H1 (cell line): ENCODE results near the gene CFAP100. TPM values are rescaled to one million over a fixed set of nuclear protein-coding genes. Genes with fewer than 3 reads are reported as not detected.

ENCODE experiments used
- CTCF ChIA-PET: fragments of 300-600 bp; sonication (Branson Sonifier 250); formaldehyde crosslinking; loops from one replicate; lab custom pipeline; 2021; ENCODE audit not compliant: partially characterized antibody; lab: Charles Lee
- POLR2A ChIA-PET: fragments of 300-600 bp; sonication (Branson Sonifier 250); formaldehyde crosslinking; loops from one replicate; lab custom pipeline; 2021; ENCODE audit warnings: inconsistent platforms; ENCODE audit not compliant: partially characterized antibody; lab: Charles Lee
- DNase-seq, 2 experiments: peaks; one replicate each; pipeline versions ENCODE4 v3.0.0 to v3.0.0-alpha.2; 2010 to 2022; ENCODE audit warnings: low spot score in 2 of 2, low read depth in 1 of 2, mixed read lengths in 1 of 2
- FAIRE-seq: peaks from 2 replicates; lab custom pipeline; 2011; peaks lifted over from hg19 to GRCh38; lab: Jason Lieb, UNC
- H2AFZ ChIP-seq: 2 replicates; pipeline ENCODE4 v1.8.1; 2012; ENCODE audit warnings: low read length, inconsistent platforms
- H2AK5ac ChIP-seq: 2 replicates; pipeline ENCODE4 v1.6.1; 2013; ENCODE audit warnings: low read depth, low read length
- H2BK120ac ChIP-seq: replicated peaks from 2 replicates; pipeline ENCODE3; 2013; ENCODE audit warnings: low read depth, low read length, inconsistent platforms
- H2BK12ac ChIP-seq: 2 replicates; pipeline ENCODE4 v1.6.1; 2013; ENCODE audit warnings: low read depth, low read length
- H2BK15ac ChIP-seq: 2 replicates; pipeline ENCODE4 v1.6.1; 2013; ENCODE audit warnings: low read length
- H2BK20ac ChIP-seq: 2 replicates; pipeline ENCODE4 v1.6.1; 2013; ENCODE audit warnings: low read length
- H2BK5ac ChIP-seq: 2 replicates; pipeline ENCODE4 v1.6.1; 2013; ENCODE audit warnings: low read depth, low read length
- H3K14ac ChIP-seq: 2 replicates; pipeline ENCODE4 v1.6.1; 2013; ENCODE audit warnings: inconsistent platforms; ENCODE audit not compliant: insufficient read length
- H3K18ac ChIP-seq: 2 replicates; pipeline ENCODE4 v1.6.1; 2013; ENCODE audit warnings: low read length; ENCODE audit errors: extremely low read depth
- H3K23ac ChIP-seq: 2 replicates; pipeline ENCODE4 v1.6.1; 2013; ENCODE audit warnings: inconsistent platforms; ENCODE audit not compliant: insufficient read length
- H3K23me2 ChIP-seq: 2 replicates; pipeline ENCODE4 v1.6.1; 2013; ENCODE audit warnings: low read depth, low read length
- H3K27ac ChIP-seq: 2 replicates; pipeline ENCODE4 v1.6.1; 2011; ENCODE audit warnings: low read depth, low read length, inconsistent platforms
- H3K27me3 ChIP-seq, 4 experiments: replicated peaks in 1 of 4; 1 replicate in 1 of 4; 2 replicates in 3 of 4; pipeline versions ENCODE4 v1.6.1 to v1.8.1; 2011 to 2013; ENCODE audit warnings: low read length in 3 of 4, mild to moderate bottlenecking in 3 of 4, inconsistent platforms in 2 of 4, mixed read lengths in 2 of 4, moderate library complexity in 1 of 4; ENCODE audit not compliant: control insufficient read depth in 3 of 4, insufficient read depth in 3 of 4; ENCODE audit errors: extremely low read depth in 1 of 4
- H3K36me3 ChIP-seq, 4 experiments: 2 replicates each; pipeline versions ENCODE4 v1.6.1 to v1.8.1; 2011 to 2013; ENCODE audit warnings: mild to moderate bottlenecking in 4 of 4, low read length in 3 of 4, moderate library complexity in 2 of 4, control low read depth in 1 of 4, inconsistent platforms in 1 of 4; ENCODE audit not compliant: insufficient read depth in 4 of 4, control insufficient read depth in 2 of 4
- H3K4ac ChIP-seq: replicated peaks from 2 replicates; pipeline ENCODE3; 2013; ENCODE audit warnings: low read length, low read depth, mixed read lengths, inconsistent platforms; ENCODE audit not compliant: insufficient read length
- H3K4me1 ChIP-seq, 4 experiments: replicated peaks in 1 of 4; 1 replicate in 1 of 4; 2 replicates in 3 of 4; pipeline versions ENCODE4 v1.6.1 to v1.8.1; 2011 to 2013; ENCODE audit warnings: low read length in 3 of 4, inconsistent platforms in 2 of 4, mixed read lengths in 1 of 4; ENCODE audit not compliant: insufficient read depth in 4 of 4, control insufficient read depth in 3 of 4
- H3K4me2 ChIP-seq, 2 experiments: 2 replicates each; pipeline versions ENCODE4 v1.6.1 to v1.8.1; 2011 to 2013; ENCODE audit warnings: low read depth in 2 of 2, low read length in 2 of 2, control low read depth in 1 of 2, inconsistent platforms in 1 of 2, mild to moderate bottlenecking in 1 of 2; ENCODE audit not compliant: insufficient read depth in 1 of 2
- H3K4me3 ChIP-seq, 4 experiments: fragments of 200-600, 300-600 bp in 1 of 4; sonication (generic), shearing (Covaris generic), sonication (Bioruptor Twin) in 1 of 4; 2 replicates each; pipeline versions ENCODE4 v1.5.1 to v1.8.1; 2011 to 2016; ENCODE audit warnings: low read length in 4 of 4, low read depth in 3 of 4, control low read depth in 2 of 4, inconsistent platforms in 2 of 4, mild to moderate bottlenecking in 2 of 4, mixed read lengths in 1 of 4, moderate library complexity in 1 of 4; ENCODE audit not compliant: insufficient read depth in 2 of 4; ENCODE audit errors: extremely low read depth in 1 of 4
- H3K56ac ChIP-seq: replicated peaks from 2 replicates; pipeline ENCODE3; 2013; ENCODE audit warnings: low read depth, mild to moderate bottlenecking, mixed read lengths, low read length, inconsistent platforms; ENCODE audit not compliant: insufficient read length
- H3K79me1 ChIP-seq: 2 replicates; pipeline ENCODE4 v1.6.1; 2013; ENCODE audit warnings: low read depth, low read length, control low read depth
- H3K79me2 ChIP-seq, 2 experiments: 2 replicates each; pipeline versions ENCODE4 v1.6.1 to v1.8.1; 2012 to 2013; ENCODE audit warnings: low read length in 2 of 2, mild to moderate bottlenecking in 2 of 2, inconsistent platforms in 1 of 2; ENCODE audit not compliant: insufficient read depth in 2 of 2, control insufficient read depth in 1 of 2
- H3K9ac ChIP-seq, 4 experiments: replicated peaks in 1 of 4; 1 replicate in 1 of 4; 2 replicates in 3 of 4; pipeline versions ENCODE4 v1.6.1 to v1.8.1; 2011 to 2013; ENCODE audit warnings: low read depth in 3 of 4, low read length in 3 of 4, control low read depth in 2 of 4, mild to moderate bottlenecking in 2 of 4, moderate library complexity in 2 of 4, inconsistent platforms in 1 of 4; ENCODE audit errors: extremely low read depth in 1 of 4
- H3K9me3 ChIP-seq, 2 experiments: 2 replicates each; pipeline versions ENCODE4 v1.6.1 to v1.8.1; 2012 to 2013; ENCODE audit warnings: mild to moderate bottlenecking in 2 of 2, moderate library complexity in 2 of 2, control low read depth in 1 of 2, inconsistent platforms in 1 of 2, low read depth in 1 of 2, low read length in 1 of 2, mixed read lengths in 1 of 2; ENCODE audit not compliant: insufficient read depth in 2 of 2
- H4K20me1 ChIP-seq, 2 experiments: replicated peaks in 1 of 2; 2 replicates each; pipeline versions ENCODE3 to v1.8.1; 2011 to 2013; ENCODE audit warnings: inconsistent platforms in 2 of 2, low read length in 2 of 2, mild to moderate bottlenecking in 1 of 2; ENCODE audit not compliant: insufficient read depth in 2 of 2, control insufficient read depth in 1 of 2
- H4K5ac ChIP-seq: 2 replicates; pipeline ENCODE4 v1.6.1; 2013; ENCODE audit warnings: low read length, low read depth, mixed read lengths, inconsistent platforms; ENCODE audit not compliant: insufficient read length
- H4K8ac ChIP-seq: 2 replicates; pipeline ENCODE4 v1.8.0; 2013; ENCODE audit warnings: mild to moderate bottlenecking, moderate library complexity, low read length, inconsistent platforms; ENCODE audit not compliant: insufficient read depth; ENCODE audit errors: extremely low read depth
- H4K91ac ChIP-seq: replicated peaks from 2 replicates; pipeline ENCODE3; 2013; ENCODE audit warnings: low read length, mixed read lengths, inconsistent platforms; ENCODE audit not compliant: insufficient read length
- BCL11A ChIP-seq, 2 experiments: IDR thresholded peaks; one replicate each; pipeline ENCODE4 v1.6.1; 2011; ENCODE audit warnings: low read depth in 2 of 2, low read length in 2 of 2, mild to moderate bottlenecking in 2 of 2
- CBX5 ChIP-seq: fragments of 300-800, 300-1000 bp; sonication (generic); IDR thresholded peaks from 2 replicates; pipeline ENCODE4 v1.7.1; 2016; ENCODE audit warnings: antibody characterized with exemption, low read length, low read depth
- TAF1 ChIP-seq: IDR thresholded peaks from 2 replicates; pipeline ENCODE4 v1.6.1; 2011; ENCODE audit warnings: mild to moderate bottlenecking, low read depth, low read length
- WGBS, 2 experiments: shearing (Covaris generic) in 1 of 2; methylation state at CpG; one replicate each; pipeline versions ENCODE4 v1.1.6 to v1.1.7; 2013 to 2015; ENCODE audit warnings: low lambda C conversion rate in 2 of 2, mixed read lengths in 2 of 2, inconsistent platforms in 1 of 2, low coverage in 1 of 2, missing lambda C conversion rate in 1 of 2; ENCODE audit not compliant: insufficient replicate concordance in 2 of 2, insufficient coverage in 1 of 2, insufficient read length in 1 of 2; ENCODE audit errors: extremely low coverage in 1 of 2, missing lambda C conversion rate in 1 of 2; 5-methylcytosine and 5-hydroxymethylcytosine counted together
- polyA plus RNA-seq, 7 experiments: library from polyadenylated mRNA; depleted of rRNA in 3 of 7; stranded (reverse) in 5 of 7; unstranded in 2 of 7; fragments of >200 nt in 5 of 7; fragments of 200-250 nt in 2 of 7; gene quantifications; 1 replicate in 5 of 7; 2 replicates in 1 of 7; 4 replicates in 1 of 7; pipeline versions ENCODE4 v1.2.1 to v1.2.3, GENCODE V29; 2011 to 2013; ENCODE audit warnings: missing spikeins in 2 of 7, mixed read lengths in 2 of 7
- total RNA-seq: library from RNA; stranded (reverse); fragmentation: NEBNext Ultra II Directional; extraction: Animal tissue kit (Norgen Biotek cat#: 25700); gene quantifications from 2 replicates; pipeline ENCODE4 v1.2.1, GENCODE V29; 2021

CFAP100 gene
- total and polyA plus RNA-seq, 2 of the 8 experiments (the other 6 are each of a cell fraction or from before 2014, with no cell fraction given), result 0.17 TPM; not detected in 1

DNA sequence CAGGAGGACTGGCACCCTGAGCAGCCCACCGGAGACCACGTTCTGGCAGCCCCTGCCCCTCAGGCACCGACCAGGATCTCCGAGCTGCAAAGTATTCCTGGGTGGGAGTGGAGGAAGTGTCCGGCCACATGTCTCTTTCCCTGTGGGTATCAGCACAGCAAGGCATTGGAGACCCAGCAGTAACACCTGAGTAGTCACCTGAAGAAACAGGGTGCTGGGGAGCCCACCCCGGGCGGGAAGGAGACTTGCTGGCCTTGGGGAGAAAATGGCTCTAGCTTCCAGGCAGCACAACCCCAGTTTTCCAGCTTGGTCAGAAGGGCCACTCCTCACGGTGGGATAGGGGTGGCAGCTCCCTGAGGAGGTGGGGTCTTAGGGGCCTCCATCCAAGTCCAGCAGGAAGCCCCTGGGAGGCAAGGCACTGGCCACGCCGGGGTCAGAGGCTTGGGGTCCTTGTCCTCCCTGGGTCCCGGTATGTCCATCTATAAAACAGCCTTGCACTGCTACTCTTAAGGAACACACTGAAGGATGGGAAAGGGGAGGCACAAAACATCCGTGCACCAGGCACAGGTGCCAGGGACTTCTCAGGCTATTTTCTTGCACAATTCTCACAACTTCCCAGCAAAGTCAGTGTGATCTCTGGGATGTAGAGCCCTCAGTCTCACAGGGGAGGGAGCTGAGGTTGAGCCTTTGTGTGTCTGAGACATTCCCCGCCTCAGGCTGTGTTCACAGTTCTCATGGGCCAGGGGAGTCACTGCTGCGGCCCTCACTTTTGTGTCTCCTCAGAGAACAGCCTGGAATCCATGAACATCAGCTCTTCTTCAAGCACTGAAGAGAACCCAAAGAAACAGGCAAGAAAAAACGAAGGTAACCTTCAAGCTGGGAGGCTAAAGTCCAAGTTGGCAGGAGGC, 11.9 kb downstream of the CFAP100 start:
- TF ChIP-seq CBX5 (no peak), BCL11A (IDR thresholded peaks at IDR 0.05; ENCODE audit: low read depth in 2 of 2, low read length in 2 of 2) (no peak), TAF1 (no peak)
- no peak overlapping the region for H2BK12ac ChIP-seq
- H3K79me1 ChIP-seq, result no peaks in the 10 kb centered on the region
- H4K5ac ChIP-seq, result no peak overlapping the region
- H3K27me3 ChIP-seq, result 0 out of 7 replicates have a peak, but pooled peaks cover 0 to 1% (median 0%) of the 10 kb centered on the region in 4 experiments
- H2BK15ac ChIP-seq, result no peak overlapping the region
- 89% methylated on average over 12 of the region's 15 CpGs; no CpG with 5 or more reads in 1 of the 2 experiments for WGBS, 2 experiments
- ChIA-PET POLR2A (interaction anchor here (1.6 kb wide), 1 partner anchor 15 kb away, joined by 4 read pairs; no protein-coding TSS in a partner anchor), CTCF (interaction anchor here (0.7 to 1.5 kb wide), 6 partner anchors 10 to 65 kb away, joined by 3 to 4 read pairs (median 3); no protein-coding TSS in a partner anchor)
- H3K79me2 ChIP-seq, result no peaks in the 10 kb centered on the region
- H4K8ac ChIP-seq, result no peak overlapping the region
- no peak overlapping the region for H3K4me3 ChIP-seq
- H2BK5ac ChIP-seq, result no peak overlapping the region
- no peak overlapping the region for H2BK120ac ChIP-seq
- no peak overlapping the region for H2AFZ ChIP-seq
- H3K23me2 ChIP-seq, result no peaks in the 10 kb centered on the region
- H3K14ac ChIP-seq, result no peak overlapping the region
- no peak overlapping the region for H3K4ac ChIP-seq
- no peak for FAIRE-seq
- H4K20me1 ChIP-seq, result no peaks in the 10 kb centered on the region
- no peaks in the 10 kb centered on the region for H3K9me3 ChIP-seq
- no peak overlapping the region for H2BK20ac ChIP-seq
- H3K56ac ChIP-seq, result no peak overlapping the region
- no peak overlapping the region for H4K91ac ChIP-seq
- H3K9ac ChIP-seq, result no peak overlapping the region
- H3K27ac ChIP-seq, result no peak overlapping the region
- peaks cover 0 to 17% (median 6%) of the 10 kb centered on the region in 4 experiments; a peak in 4 of 7 replicates for H3K4me1 ChIP-seq
- no peak overlapping the region for H3K23ac ChIP-seq
- no peaks in the 10 kb centered on the region for H3K36me3 ChIP-seq
- H2AK5ac ChIP-seq, result no peak overlapping the region
- no peak overlapping the region for H3K18ac ChIP-seq
- no peak overlapping the region for H3K4me2 ChIP-seq
- DNase-seq, result no peak
